CD1c-positive myeloid dendritic cell (primary cell): ENCODE measurements around the gene ZNF213.
"Not testable (repeated sequence)": the region's sequence is repeated elsewhere in the genome, so short reads cannot be mapped to it uniquely, and the experiment has no call there.

Experiments
- DNase-seq: peaks from one replicate; pipeline ENCODE4 v3.0.0-alpha.2; 2016; ENCODE audit errors: extremely low spot score

The ZNF213 gene

DNA sequence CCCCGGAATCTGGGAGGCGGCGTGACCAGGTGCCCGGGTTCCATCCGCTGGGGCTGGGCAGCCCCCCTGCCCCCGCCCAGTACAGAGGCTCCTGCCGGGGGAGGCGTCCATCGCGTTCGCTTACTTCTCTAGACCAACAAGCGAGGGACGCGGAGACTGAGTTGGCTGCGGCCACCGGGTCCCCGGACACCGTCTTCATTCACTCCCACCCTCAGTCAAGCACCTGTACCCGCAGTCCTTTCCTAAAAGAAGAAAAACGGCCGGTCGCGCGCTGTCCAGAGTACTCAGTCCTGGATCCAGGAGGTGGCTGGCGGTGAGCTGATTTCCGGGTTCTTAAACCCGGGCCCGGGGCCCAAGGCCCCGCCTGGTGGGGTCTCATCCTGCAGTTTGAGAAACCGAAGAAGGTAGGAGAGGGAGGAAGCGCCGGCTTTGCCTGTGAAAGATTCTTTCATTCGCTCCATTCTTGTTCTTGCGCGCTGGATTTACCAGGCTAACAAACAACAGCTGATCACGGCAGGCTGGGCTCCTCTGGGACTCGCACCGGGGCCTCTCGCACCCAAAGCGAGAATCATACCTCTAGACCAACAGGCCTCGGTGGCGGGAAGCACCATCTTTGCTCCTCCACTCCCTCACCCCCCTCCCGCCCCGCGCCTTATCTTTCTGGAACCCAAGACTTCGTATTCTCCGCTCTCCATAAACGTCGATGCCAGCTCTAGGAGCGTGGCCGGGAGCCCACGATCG is 35.8 kb downstream of the ZNF213 start:
- DNase-seq: no peak

DNA sequence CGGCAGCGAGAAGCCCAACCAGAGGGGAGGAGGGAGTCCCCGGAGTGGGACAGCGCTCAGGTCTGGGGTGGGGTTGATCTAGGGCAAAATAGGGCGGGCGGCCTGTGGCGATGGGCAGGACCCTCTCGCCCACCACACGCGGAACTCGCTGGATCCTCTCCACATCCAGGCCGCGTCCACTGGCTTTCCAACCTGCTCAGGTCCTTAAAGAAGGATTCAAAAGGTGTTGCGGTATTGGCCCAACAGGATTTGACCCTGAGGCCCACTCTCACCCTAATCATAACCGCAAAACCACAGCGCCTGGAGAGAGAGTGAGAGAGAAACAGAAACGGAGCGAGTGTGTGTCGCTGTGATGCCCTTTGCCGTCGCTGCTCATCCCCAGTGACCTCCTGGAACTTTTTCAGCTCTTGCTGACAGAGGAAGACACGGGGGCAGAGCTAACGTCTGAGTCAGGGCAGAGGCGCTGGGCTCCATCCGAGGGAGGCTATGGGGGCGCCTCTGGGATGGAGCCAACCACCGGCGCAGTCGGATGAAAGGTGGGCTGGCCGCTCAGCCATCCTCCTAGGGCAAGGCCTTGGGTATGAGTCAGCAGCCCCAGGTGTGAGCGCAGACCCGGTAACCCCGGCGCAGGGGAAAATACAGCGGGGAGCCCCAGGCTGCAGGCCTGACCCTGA is 36.5 kb downstream of the ZNF213 start:
- no peak for DNase-seq

DNA sequence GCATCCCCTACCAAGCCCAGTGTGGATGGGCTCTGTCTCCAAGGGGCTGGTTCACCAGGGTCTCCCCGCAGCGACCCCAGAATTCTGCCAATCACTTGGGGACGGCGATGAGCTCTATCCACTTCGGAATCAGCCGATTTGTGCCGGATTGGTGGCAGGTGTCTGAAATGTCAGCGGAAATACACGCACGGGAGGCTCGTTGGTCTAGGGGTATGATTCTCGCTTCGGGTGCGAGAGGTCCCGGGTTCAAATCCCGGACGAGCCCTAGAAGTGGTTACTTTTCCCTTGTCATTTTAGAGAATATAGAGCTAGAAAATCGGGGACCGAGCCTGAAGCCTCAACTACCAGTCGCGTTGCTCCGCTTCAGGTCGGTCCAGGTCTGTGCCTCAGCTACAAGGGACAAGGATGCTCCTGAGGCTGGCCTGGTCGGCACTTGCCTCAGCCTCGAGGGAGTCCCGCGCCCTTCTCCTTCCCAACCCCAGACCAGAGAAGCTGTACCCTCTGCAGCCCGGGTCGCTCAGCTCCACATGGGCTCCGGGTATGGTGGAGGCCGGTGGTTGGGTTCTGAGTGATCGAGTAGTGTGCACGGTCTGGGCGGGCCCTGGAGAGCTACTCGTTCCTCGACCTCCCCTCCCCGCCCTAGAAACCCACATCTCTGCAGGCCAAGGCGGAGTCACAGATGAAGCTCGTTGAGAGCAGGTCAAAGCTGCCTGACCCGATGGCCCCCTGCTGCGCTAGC is 37.2 kb downstream of the ZNF213 start:
- no peak for DNase-seq

DNA sequence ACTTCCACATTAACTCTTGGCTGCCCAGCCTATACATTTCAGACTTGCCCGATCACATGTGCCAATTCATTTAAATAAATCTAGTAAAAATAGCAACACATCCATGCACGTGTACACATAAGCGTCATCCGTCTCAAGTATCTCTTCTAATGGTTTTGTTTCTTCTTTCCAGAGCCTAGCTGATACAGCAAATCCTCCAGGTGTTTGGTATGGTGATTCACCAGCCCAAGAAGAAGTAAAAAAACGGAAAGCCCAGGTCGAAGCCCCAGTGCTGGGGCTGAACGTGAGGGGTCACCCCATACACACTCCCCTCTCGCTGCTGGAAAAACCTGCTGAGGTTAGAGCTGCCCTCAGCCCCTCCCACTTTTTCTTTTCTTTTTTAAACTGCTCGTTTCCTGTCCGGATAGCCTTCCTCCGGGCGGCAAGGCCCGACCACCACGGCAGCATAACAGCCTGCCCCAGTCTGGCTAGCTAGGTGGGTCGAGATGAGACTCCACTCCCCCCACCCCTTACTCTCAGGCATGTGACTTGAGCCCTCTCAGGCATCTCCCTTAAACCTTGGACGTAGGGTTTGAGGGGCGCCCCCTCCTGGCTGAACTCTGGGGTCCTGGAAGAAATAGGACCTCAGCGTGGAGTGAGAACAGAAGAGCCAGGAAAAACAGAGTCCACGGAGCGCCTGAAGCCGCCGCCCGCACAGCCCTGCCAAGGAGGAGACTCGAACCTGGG is 39.2 kb downstream of the ZNF213 start:
- DNase-seq: no peak

DNA sequence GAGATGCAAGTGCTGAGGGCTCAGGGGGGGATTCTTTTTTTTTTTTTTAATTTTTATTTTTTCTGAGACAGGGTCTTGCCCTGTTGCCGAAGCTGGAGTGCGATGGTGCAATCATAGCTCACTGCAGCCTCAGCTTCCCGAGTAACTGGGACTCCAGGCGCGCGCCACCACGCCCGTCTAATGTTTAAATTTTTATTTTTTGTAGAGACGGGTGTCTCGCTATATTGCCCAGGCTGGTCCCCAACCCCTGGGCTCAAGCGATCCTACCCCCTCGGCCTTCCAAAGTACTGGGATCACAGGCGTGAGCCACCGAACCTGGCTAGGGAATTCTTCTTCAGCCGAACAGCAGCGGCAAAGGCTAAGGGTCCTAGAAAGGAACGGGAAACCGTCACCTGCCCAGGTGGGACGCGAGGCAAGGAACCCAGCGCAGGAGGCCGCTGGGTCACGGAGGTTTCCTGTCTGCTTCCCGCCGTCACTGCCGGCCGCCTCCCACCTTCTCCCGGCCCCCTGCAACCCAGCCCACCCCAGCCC is 39.9 kb downstream of the ZNF213 start:
- no peak for DNase-seq

DNA sequence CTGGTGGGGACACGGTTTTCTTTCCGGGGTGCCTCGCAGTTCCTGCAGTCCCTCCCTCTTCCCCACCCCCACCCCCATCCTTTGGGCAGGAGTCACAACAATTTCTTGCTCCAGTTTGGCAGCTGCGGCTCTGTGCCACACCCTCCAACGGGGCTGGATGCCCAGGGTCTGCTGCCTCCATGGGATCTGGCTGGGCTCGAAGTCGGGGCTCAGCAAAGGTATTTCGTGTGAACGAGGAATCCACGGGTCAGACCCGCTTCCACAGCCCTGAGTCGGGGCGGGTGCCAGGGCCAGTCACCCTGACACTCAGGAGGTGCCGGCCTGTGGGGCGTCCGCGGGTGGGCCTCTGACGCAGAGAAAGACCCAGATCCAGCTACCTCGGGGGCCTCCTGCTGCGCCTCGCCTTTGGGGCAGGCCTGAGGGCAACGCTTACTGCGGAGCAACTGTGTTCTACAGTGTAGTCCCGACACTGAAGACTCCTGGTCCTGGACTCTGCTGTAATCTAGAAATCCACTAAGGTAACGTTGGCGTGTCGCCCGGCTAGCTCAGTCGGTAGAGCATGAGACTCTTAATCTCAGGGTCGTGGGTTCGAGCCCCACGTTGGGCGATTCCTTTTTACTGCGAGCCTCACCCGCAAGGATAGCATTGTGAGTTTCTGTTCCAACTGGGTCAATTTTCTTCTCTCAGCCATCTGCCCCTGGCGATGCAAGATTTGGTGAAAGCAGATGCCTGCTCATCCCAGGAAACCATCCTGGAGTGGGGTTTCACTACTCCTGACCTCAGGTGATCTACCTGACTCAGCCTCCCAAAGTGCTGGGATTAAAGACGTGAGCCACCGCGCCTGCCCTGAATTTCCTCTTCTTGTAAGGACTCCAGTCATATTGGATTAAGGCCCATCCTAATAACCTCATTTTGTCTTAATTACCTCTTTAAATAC is 40.6 kb downstream of the ZNF213 start:
- no peak for DNase-seq

DNA sequence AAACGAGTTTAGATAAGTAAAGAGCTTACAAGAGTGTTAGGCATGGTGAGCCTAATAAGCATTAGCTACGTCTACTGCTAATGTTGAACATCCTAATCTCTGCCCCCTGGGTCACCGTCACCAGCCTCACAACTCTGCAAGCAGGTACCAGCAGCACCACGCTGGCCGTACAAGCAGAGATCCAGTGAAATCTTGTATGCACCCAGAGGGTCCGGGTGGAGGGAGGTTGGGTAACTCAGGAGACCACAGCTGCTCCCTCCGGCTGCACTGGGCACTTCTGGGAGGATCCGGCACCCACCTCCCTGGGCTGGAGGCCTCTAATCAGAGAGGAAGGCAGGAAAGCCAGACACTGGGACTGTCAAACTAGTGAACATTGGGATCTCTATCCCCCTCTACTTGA is 44.8 kb downstream of the ZNF213 start:
- no peak for DNase-seq

DNA sequence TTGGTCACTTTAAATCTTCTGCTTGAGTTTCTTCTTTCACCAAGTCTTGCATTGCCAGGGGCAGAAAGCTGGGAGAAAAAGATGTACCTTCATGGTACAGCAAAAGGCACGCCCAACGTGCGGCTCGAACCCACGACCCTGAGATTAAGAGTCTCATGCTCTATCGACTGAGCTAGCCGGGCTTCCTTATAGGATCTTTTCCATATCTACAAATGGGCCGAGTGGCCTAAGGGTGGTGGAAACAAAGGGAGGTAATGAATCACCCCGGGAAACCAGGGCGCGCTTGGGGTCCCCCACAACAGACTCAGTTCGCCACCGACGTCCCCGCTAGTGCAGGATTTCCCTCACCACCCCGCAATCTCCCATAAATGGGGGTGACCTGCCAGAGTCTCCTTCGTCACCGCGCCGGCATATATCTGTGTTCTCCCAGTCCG is 45.6 kb downstream of the ZNF213 start:
- DNase-seq: no peak

DNA sequence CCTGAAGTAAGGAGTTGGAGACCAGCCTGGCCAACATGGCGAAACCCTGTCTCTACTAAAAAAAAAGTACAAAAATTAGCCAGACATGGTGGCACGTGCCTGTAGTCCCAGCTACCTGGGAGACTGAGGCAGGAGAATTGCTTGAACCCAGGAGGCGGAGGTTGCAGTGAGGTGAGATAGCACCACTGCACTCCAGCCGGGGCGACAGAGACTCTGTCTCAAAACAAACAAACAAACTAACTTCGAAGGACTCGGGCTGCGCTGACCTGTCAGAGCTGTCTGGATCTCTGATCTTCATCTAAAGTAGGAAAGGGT is 47.4 kb downstream of the ZNF213 start:
- not testable (repeated sequence) for DNase-seq

DNA sequence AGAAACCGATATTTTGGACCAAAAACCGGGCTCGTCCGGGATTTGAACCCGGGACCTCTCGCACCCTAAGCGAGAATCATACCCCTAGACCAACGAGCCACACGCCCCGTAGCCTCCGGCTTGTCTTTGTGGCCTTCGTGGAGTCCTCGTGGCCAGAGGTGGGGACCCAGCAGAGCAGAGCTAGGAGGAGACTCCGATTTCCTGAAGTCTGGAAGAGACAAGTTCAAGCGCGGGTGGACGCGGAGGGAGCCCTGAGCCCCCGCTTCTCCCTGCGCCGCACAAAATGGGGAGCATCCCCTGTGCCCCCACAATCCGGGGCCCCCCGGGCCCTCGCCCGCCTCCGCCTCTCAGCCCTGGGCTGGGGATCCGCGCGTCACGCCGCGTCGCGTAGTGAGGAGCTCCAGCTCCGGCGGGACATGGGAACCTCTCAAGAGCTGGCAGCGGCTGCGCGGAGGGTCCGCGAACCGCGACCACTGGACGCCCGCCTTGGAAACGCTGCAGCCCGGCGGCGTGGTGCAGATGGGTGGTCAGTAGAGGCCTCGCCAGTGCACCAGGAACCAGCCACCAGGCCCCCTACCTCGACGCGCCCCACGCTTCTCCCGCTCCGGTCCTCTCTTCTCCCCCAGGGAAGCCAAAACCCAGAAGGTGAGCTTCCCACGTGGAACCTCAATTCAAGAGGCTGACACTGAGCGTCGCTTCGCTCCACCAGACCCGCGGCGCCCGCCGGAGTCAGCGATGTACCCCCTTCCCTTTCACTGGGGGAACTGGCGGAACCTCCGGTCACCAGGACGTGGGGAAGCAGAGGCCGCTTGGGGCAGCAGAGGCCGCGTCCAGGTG is 48.0 kb downstream of the ZNF213 start:
- DNase-seq: no peak

DNA sequence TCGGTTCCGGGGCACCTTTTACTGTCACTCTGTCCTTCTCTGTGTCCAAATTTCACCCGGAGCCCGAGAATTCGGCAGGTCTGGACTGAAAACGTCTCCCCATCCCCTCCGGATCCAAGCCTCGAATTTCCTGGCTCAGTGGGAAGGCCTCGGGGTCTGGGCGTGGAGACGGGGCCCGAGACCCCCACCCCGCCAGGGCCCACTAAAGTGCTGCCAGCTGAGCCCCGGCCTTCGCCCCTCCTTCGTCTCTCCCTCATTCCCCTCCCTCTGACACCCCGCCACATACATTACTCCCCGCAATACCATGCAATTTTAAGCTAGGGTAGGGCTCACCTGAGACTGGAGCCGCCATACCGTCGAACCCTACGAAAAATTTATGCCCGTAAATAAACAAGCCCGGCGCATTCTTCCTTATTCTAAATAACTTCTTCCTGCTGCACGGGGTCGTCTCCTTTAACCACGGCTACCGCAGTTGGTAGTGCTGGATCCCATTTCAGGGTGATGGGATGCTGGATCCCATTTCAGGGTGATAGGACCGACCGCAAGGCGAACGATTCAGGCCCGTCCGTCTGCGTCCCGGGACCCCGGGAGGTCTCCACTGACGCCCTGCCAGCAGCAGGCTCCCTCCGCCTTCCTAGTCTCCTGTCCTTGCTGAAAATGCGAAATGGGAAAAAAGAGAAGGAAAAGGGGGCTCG is 48.8 kb downstream of the ZNF213 start:
- DNase-seq: no peak

DNA sequence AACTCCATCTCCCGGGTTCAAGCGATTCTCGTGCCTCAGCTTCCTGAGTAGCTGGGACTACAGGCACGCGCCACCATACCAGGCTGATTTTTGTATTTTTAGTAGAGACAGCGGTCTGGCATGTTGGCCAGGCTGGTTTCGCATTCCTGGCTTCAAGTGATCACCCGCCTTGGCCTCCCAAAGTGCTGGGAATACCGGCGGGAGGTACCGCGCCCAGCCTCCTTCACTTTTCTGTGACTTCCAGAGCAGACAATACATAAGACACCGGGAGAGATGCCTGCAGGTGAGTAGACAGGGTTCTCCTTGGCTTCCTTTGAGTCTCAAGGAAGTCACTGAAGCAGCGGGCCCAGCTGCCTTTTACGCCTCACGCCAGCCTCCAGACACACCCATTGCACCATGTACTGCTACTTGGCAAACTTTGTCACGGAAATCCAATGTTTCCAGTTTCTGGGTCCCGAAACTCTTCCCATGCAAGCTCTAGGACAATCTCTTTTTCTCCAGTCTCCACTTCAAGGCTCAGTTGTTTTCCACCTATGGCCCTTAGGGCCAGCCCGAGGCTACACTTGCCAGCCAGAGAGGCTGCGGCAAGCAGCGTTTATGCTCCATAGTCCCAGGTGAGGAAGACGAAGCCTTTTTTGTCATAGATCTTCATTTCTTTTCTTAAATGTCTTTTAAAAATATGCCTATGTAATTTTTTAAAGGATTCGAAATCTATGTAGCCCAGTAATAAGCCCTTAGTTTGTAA is 52.3 kb downstream of the ZNF213 start:
- no peak for DNase-seq

DNA sequence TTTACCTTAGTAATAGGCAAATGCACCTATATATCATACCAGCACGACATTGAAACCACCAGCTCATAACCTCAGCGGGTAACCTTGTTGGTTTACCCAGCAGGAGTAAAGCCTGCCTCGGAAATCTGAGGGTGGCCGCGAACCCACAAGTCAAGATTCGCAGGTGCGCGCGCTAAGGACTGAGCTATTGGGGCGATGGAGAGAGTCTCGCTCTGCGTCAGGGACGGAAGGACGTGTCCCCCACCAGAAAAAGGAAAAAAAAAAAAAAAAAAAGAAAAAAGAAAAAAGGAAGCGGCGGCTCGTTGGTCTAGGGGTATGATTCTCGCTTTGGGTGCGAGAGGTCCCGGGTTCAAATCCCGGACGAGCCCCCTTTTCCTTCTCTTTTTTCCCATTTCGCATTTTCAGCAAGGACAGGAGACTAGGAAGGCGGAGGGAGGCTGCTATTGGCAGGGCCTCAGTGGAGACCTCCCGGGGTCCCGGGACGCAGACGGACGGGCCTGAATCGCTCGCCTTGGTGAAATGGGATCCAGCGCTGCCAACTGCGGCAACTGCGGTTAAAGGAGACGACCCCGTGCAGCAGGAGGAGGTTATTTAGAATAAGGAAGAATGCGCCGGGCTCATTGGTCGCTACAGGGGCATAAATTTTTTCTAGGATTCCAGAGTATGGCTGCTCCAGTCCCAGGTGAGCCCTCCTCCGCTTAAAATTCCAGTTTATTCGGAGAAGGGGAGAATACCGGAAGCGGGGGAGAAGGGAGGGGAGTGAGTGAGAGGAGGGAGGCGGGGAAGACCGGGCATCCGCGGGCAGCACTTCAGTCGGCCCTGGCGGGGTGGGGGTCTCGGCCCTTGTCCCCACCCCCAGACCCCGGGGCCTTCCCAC is 53.2 kb downstream of the ZNF213 start, which contains the start of gene OR1F1:
OR1F1 (plus strand) TSS at position 407 of the 877 bp plus-strand sequence.
- no peak for DNase-seq

DNA sequence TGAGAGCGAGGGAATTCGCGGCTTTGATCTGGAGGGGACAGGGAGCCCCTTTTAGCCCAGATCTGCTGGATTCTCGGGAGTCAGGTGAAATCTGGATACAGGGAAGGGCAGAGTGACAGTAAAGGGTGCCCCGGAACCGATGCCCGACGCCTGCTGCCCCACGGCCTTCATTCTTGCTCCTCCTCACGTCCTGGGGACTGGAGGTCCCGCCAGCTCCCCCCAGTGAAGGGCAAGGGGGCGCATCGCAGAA is 53.8 kb downstream of the ZNF213 start:
- DNase-seq: no peak

DNA sequence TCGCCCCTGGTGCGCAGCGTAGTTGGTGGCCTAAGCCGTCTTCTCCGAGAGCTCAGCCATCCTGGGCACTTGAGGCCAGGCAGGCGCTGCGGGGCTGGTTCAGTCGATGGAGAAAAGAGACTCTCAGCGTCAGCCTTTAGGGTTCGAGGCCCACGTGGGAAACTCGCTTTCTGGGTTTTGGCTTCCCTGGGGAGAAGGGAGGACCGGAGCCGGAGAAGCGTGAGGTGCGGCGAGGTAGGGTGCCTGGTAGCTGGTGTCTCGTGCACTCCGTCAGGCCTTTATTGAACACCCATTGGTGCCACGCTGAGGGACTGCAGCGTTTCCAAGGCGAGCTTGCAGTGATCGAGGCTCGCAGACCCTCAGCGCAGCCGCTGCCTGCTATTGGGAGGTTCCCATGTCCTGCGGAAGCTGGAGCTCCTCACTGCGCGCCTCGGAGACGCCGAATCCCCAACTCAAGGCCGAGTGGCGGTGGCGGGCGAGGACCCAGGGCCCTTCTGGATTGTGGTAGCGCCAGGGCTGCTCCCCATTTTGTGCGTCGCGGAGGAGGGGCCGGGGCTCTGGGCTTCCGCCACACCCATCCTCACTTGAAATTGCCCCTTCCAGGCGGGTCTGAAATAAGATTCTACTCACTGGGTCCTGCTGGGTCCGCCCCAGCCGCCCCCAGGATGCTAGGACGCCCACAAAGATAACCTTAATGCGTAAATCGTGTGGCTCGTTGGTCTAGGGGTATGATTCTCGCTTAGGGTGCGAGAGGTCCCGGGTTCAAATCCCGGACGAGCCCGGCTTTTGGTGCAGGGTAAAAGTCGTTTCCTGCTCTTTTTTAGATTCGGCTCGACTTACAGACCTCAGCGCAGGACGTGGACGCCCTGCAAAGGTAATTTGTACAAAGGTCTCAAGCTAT is 54.3 kb downstream of the ZNF213 start:
- no peak for DNase-seq

DNA sequence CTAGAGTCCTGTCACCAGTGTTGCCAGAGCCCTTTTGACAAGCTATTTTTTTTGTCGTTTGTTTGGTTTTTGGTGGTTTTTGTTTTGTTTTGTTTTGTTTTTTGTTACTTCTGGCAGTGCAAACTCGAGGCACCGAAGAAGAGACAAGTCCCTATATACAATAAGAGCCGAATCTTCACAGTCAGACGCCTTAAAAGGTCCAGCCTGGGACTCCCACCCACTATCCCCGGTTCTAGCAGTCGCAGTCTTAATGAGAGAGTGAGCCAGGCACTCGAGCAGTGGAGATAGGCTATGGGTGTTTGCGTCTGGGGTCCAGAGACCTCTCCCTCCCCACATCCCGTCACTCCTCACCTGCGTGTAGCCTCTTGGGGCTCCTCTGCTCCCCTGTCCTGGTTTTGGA is 55.0 kb downstream of the ZNF213 start:
- no peak for DNase-seq

DNA sequence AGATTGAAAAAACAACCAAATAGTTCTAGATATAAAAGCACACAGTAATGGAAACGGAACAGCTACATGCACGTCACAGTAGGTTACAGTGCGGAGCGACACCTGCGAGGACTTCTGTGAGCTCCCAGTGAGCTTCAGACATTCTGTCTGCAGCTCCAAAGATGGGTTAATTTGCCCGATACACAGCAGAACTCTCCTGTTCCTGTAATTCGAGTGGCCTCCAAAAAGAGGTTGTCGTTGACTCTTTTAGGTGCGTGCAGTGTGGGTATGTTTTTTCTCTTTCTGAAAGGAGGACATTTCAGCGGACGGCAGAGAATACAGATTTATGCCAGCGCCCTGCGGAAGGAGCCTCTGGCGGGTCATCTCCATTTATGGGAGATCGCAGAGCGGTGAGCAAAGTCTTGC is 56.1 kb downstream of the ZNF213 start:
- DNase-seq: no peak
